NT2/D1 (cell line): ENCODE data around the gene LRRC10.

Experiments
- DNase-seq: peaks from one replicate; pipeline ENCODE4 v3.0.0-alpha.2; 2011; ENCODE audit warnings: low read depth, low spot score
- H3K27me3 ChIP-seq: 2 replicates; pipeline ENCODE4 v1.6.0; 2011; ENCODE audit warnings: mild to moderate bottlenecking; ENCODE audit not compliant: insufficient read length, insufficient read depth
- H3K36me3 ChIP-seq: 2 replicates; pipeline ENCODE4 v1.6.1; 2011; ENCODE audit warnings: mild to moderate bottlenecking, low read length, mixed read lengths; ENCODE audit not compliant: insufficient read depth, insufficient read length
- H3K4me1 ChIP-seq: 2 replicates; pipeline ENCODE4 v1.5.1; 2011; ENCODE audit not compliant: insufficient read depth, insufficient read length
- H3K4me3 ChIP-seq: 2 replicates; pipeline ENCODE4 v1.5.1; 2011; ENCODE audit warnings: low read depth; ENCODE audit not compliant: insufficient read length
- H3K9ac ChIP-seq: 2 replicates; pipeline ENCODE4 v1.6.0; 2011; ENCODE audit warnings: low read depth; ENCODE audit not compliant: insufficient read length
- H3K9me3 ChIP-seq: 2 replicates; pipeline ENCODE4 v1.5.1; 2011; ENCODE audit warnings: mild to moderate bottlenecking, low read length; ENCODE audit not compliant: insufficient read depth
- SUZ12 ChIP-seq: IDR thresholded peaks from 2 replicates; pipeline ENCODE4 v1.6.1; 2011; ENCODE audit not compliant: insufficient read length, insufficient read depth; ENCODE audit errors: extremely low read depth
- YY1 ChIP-seq: IDR thresholded peaks from 2 replicates; pipeline ENCODE4 v1.6.1; 2011; ENCODE audit not compliant: insufficient read length, insufficient read depth
- ZNF274 ChIP-seq: IDR thresholded peaks from 2 replicates; pipeline ENCODE4 v1.6.1; 2011; ENCODE audit warnings: mild to moderate bottlenecking, low read depth, low read length

LRRC10 gene

GRCh38 chr12:69566603-69567002 is 44.1 kb downstream of the LRRC10 start:
- Histone ChIP-seq H3K4me1 (no peaks in the 10 kb centered on the region), H3K36me3 (peaks cover 39% of the 10 kb centered on the region), H3K4me3 (no peak overlapping the region), H3K27me3 (no peaks in the 10 kb centered on the region), H3K9ac (no peak overlapping the region), H3K9me3 (no peaks in the 10 kb centered on the region)
- DNase-seq = no peak
- no peak for TF ChIP-seq SUZ12
- TF ChIP-seq YY1 = no peak

- Histone ChIP-seq H3K4me1 (no peaks in the 10 kb centered on the region), H3K36me3 (peaks cover 20% of the 10 kb centered on the region), H3K9me3 (no peaks in the 10 kb centered on the region), H3K9ac (no peak overlapping the region), H3K4me3 (no peak overlapping the region), H3K27me3 (no peaks in the 10 kb centered on the region)
- DNase-seq = no peak
- TF ChIP-seq SUZ12 (no peak), ZNF274 (no peak), YY1 (no peak)
These were observed 47.4 kb downstream of the LRRC10 start for GRCh38 chr12:69563166-69563762.
